Smooth muscle cell (in vitro differentiated cells): ENCODE results near the gene SIRT5. TPM values are rescaled to one million over a fixed set of nuclear protein-coding genes. Genes with fewer than 3 reads are reported as not detected.

ENCODE experiments used
- DNase-seq: peaks from one replicate; lab custom pipeline; 2025; ENCODE audit not compliant: unreplicated experiment; lab: John Stamatoyannopoulos, UW
- H2AFZ ChIP-seq: fragments of 200-600 bp; sonication (generic); 2 replicates; pipeline ENCODE4 v1.6.0; 2016; ENCODE audit warnings: antibody characterized with exemption, low read depth, mild to moderate bottlenecking
- H3F3A ChIP-seq: fragments of 200-600 bp; sonication (generic); 2 replicates; pipeline ENCODE4 v1.6.0; 2017; ENCODE audit warnings: antibody characterized with exemption, low read depth
- H3K27ac ChIP-seq: fragments of 200-600 bp; sonication (generic); 2 replicates; pipeline ENCODE4 v1.5.1; 2016; ENCODE audit warnings: low read depth, mild to moderate bottlenecking
- H3K27me3 ChIP-seq: fragments of 200-600 bp; sonication (generic); 2 replicates; pipeline ENCODE4 v1.6.1; 2016; ENCODE audit warnings: low read depth, mild to moderate bottlenecking
- H3K36me3 ChIP-seq: fragments of 200-600 bp; sonication (generic); 2 replicates; pipeline ENCODE4 v1.5.1; 2016; ENCODE audit warnings: low read depth
- H3K4me1 ChIP-seq: fragments of 200-600 bp; sonication (generic); 2 replicates; pipeline ENCODE4 v1.5.1; 2016; ENCODE audit warnings: low read depth
- H3K4me2 ChIP-seq: fragments of 200-600 bp; sonication (generic); 2 replicates; pipeline ENCODE4 v1.6.0; 2016; ENCODE audit warnings: mild to moderate bottlenecking
- H3K4me3 ChIP-seq: fragments of 200-600 bp; sonication (generic); 2 replicates; pipeline ENCODE4 v1.5.1; 2016; ENCODE audit warnings: mild to moderate bottlenecking
- H3K79me2 ChIP-seq: fragments of 200-600 bp; sonication (generic); 2 replicates; pipeline ENCODE4 v1.6.0; 2016; ENCODE audit warnings: low read depth, mild to moderate bottlenecking
- H3K9ac ChIP-seq: fragments of 200-600 bp; sonication (generic); 2 replicates; pipeline ENCODE4 v1.6.0; 2016; ENCODE audit warnings: low read depth
- H3K9me3 ChIP-seq: fragments of 200-600 bp; sonication (generic); replicated peaks from 2 replicates; pipeline ENCODE4 v1.5.1; 2016; ENCODE audit warnings: low read depth
- H4K20me1 ChIP-seq: fragments of 200-600 bp; sonication (generic); 2 replicates; pipeline ENCODE4 v1.6.0; 2016; ENCODE audit warnings: low read depth
- WGBS: methylation state at CpG from one replicate; pipeline ENCODE4 v1.1.7; 2016; ENCODE audit warnings: low lambda C conversion rate; 5-methylcytosine and 5-hydroxymethylcytosine counted together
- polyA plus RNA-seq: library from polyadenylated mRNA; unstranded; fragments of >200 nt; fragmentation: Nextera tagmentation; extraction: Ambion mirVana; gene quantifications from 2 replicates; pipeline ENCODE4 v1.2.1, GENCODE V29; 2016
- total RNA-seq: library from RNA; depleted of rRNA; stranded (reverse); fragments of >200 nt; gene quantifications from 2 replicates; pipeline ENCODE4 v1.2.3, GENCODE V29; 2014
- TF ChIP-seq, protein P1 (sequence below): fragments of 200-600 bp; sonication (generic); IDR thresholded peaks from 2 replicates; pipeline ENCODE4 v1.5.1; 2017; ENCODE audit warnings: borderline replicate concordance, mild to moderate bottlenecking, antibody characterized with exemption; ENCODE audit not compliant: insufficient read depth, poor library complexity, severe bottlenecking

Gene SIRT5
- total and polyA plus RNA-seq, 2 experiments from 2014 or later, result 5.2 to 5.5 TPM

DNA sequence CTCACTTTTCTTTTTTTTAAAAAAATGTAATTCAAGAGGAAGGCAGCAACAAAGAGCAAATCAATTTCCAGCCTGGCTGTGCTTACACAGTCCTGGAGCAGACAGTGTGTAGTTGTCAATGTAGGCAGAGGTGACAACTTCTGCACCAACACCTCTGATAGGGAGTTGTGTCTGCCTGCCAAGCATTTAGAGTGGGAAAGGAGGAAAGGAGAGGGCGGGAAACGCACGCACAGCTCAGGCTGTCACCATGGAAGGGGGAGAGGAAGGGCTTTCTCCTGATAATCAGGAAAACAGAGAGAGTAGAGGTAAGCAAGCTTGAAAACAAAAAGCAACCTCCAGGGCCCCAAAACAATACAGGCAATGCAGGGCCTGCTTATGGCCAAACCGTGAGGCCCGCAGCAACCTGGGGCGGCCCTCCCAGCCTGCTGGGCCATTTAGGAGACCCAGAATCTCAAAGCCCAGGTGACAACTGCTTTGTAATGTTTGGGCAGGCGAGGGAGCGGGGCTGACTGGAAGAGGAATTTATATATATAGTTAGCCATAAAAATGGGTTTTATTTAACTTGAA lies 45.5 kb upstream of the SIRT5 start:
- Histone ChIP-seq H4K20me1 (no peaks in the 10 kb centered on the region), H3K9me3 (no peaks in the 10 kb centered on the region), H3K27ac (no peak overlapping the region), H3K9ac (no peak overlapping the region), H3F3A (no peaks in the 10 kb centered on the region), H2AFZ (no peak overlapping the region), H3K36me3 (no peaks in the 10 kb centered on the region), H3K27me3 (no peaks in the 10 kb centered on the region), H3K4me1 (peaks cover 5% of the 10 kb centered on the region), H3K4me3 (no peak overlapping the region), H3K4me2 (no peak overlapping the region), H3K79me2 (no peaks in the 10 kb centered on the region)
- WGBS, result 79% methylated on average over 8 of the region's 8 CpGs
- TF ChIP-seq, protein P1, sequence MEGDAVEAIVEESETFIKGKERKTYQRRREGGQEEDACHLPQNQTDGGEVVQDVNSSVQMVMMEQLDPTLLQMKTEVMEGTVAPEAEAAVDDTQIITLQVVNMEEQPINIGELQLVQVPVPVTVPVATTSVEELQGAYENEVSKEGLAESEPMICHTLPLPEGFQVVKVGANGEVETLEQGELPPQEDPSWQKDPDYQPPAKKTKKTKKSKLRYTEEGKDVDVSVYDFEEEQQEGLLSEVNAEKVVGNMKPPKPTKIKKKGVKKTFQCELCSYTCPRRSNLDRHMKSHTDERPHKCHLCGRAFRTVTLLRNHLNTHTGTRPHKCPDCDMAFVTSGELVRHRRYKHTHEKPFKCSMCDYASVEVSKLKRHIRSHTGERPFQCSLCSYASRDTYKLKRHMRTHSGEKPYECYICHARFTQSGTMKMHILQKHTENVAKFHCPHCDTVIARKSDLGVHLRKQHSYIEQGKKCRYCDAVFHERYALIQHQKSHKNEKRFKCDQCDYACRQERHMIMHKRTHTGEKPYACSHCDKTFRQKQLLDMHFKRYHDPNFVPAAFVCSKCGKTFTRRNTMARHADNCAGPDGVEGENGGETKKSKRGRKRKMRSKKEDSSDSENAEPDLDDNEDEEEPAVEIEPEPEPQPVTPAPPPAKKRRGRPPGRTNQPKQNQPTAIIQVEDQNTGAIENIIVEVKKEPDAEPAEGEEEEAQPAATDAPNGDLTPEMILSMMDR, result no peak
- DNase-seq, result no peak

DNA sequence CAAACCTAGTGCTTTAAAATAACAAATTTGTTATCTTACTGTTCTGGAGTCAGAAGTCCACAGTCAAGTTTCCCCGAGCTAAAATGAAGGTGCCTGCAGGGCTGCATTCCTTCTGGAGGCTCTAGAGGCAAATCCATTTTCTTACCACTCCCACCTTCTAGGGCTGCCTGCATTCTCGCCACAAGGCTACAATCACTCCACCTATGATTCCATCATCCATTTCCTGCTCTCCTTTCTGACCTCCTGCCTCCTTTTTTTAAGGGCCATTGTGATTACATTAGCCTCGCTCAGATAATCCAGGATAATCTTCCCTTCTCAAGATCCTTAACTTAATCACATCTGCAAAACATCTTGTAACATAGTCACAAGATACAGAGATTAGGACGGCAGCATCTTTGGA lies 42.4 kb upstream of the SIRT5 start:
- no peak overlapping the region for H3K4me2 ChIP-seq
- TF ChIP-seq, protein P1, result no peak
- H3K4me1 ChIP-seq, result peaks cover 5% of the 10 kb centered on the region
- no peak overlapping the region for H3K9ac ChIP-seq
- no peaks in the 10 kb centered on the region for H4K20me1 ChIP-seq
- no peaks in the 10 kb centered on the region for H3F3A ChIP-seq
- no peaks in the 10 kb centered on the region for H3K27me3 ChIP-seq
- WGBS, result 6% methylated on average over 4 of the region's 4 CpGs
- H3K9me3 ChIP-seq, result no peaks in the 10 kb centered on the region
- H2AFZ ChIP-seq, result peak overlapping the region; percentile 54
- H3K79me2 ChIP-seq, result no peaks in the 10 kb centered on the region
- H3K27ac ChIP-seq, result no peak overlapping the region
- no peak for DNase-seq
- no peaks in the 10 kb centered on the region for H3K36me3 ChIP-seq
- no peak overlapping the region for H3K4me3 ChIP-seq

DNA sequence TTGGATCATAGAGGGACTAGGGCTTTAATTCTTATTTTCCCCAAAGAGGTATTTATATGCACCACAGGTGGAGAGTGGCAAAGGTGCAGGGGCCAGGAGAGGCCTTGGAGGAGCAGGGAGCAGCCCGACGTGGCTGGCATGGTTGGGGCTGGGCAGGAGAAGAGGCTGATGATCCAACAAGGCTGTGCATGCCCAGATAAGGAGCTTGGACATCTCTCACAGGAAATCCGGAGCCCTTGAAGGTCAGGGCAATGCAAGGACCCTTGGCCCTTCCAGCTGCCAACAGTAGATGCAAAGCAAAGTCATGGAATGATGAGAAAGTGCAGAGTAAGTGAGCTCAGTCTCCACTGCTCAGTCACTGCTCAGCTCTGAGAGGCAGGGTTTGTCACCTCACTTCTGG lies 39.9 kb upstream of the SIRT5 start:
- no peaks in the 10 kb centered on the region for H3K36me3 ChIP-seq
- no peaks in the 10 kb centered on the region for H3K9me3 ChIP-seq
- H3K27me3 ChIP-seq, result no peaks in the 10 kb centered on the region
- H3K4me3 ChIP-seq, result no peak overlapping the region
- no peaks in the 10 kb centered on the region for H3F3A ChIP-seq
- H3K4me2 ChIP-seq, result no peak overlapping the region
- peaks cover 5% of the 10 kb centered on the region for H3K4me1 ChIP-seq
- H4K20me1 ChIP-seq, result no peaks in the 10 kb centered on the region
- no peak overlapping the region for H3K9ac ChIP-seq
- TF ChIP-seq, protein P1, result no peak
- no peak overlapping the region for H3K27ac ChIP-seq
- no peak for DNase-seq
- H2AFZ ChIP-seq, result no peak overlapping the region
- no peaks in the 10 kb centered on the region for H3K79me2 ChIP-seq
- WGBS, result 83% methylated on average over 3 of the region's 3 CpGs

DNA sequence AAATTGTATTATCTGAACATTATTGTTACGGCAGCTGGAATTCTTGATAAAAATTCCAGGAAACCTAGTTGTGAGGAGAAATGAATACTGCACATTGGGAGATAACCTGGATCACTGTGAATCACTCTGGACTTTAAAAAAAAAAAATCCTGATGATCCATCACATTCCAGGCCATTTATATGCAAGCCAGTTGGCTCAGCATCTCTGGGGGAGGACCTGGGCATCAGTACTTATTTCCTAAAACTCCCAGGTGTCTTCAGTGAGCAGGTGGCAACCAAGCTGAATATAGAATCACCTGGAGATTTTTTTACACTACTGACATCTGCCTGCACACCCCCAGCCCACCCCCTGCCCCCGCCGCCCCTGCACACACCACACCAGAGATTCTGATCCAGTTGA lies 39.1 kb upstream of the SIRT5 start:
- H3K36me3 ChIP-seq, result no peaks in the 10 kb centered on the region
- no peaks in the 10 kb centered on the region for H3K79me2 ChIP-seq
- TF ChIP-seq, protein P1, result no peak
- H4K20me1 ChIP-seq, result no peaks in the 10 kb centered on the region
- no peak overlapping the region for H3K9ac ChIP-seq
- DNase-seq, result no peak
- H2AFZ ChIP-seq, result no peak overlapping the region
- no peaks in the 10 kb centered on the region for H3K9me3 ChIP-seq
- no peak overlapping the region for H3K4me3 ChIP-seq
- no peak overlapping the region for H3K27ac ChIP-seq
- H3K4me1 ChIP-seq, result peaks cover 5% of the 10 kb centered on the region
- 95% methylated on average over 3 of the region's 3 CpGs for WGBS
- H3K4me2 ChIP-seq, result no peak overlapping the region
- no peaks in the 10 kb centered on the region for H3F3A ChIP-seq
- H3K27me3 ChIP-seq, result no peaks in the 10 kb centered on the region
